SU-DHL-6 (cell line): Measurements from ENCODE around the gene AKAP8L.

ENCODE experiments used
- H2AFZ ChIP-seq: fragments of 200-600 bp; sonication (generic); 2 replicates; pipeline ENCODE4 v1.6.1; 2014; ENCODE audit warnings: low read depth, mild to moderate bottlenecking, moderate library complexity, mixed read lengths, antibody characterized with exemption, low read length; ENCODE audit not compliant: severe bottlenecking
- H3F3A ChIP-seq: fragments of 200-600 bp; shearing (Covaris generic); 2 replicates; pipeline ENCODE4 v1.6.0; 2016; ENCODE audit warnings: antibody characterized with exemption, mild to moderate bottlenecking; ENCODE audit not compliant: insufficient read depth
- H3K27ac ChIP-seq: fragments of 200-600 bp; sonication (generic); 2 replicates; pipeline ENCODE4 v1.5.1; 2016; ENCODE audit warnings: low read depth, mild to moderate bottlenecking, low read length, moderate library complexity, mixed read lengths
- H3K27me3 ChIP-seq: fragments of 200-600 bp; sonication (generic), shearing (Covaris generic); 2 replicates; pipeline ENCODE4 v1.6.0; 2014; ENCODE audit warnings: mild to moderate bottlenecking, low read length
- H3K36me3 ChIP-seq: fragments of 200-600 bp; sonication (generic); 2 replicates; pipeline ENCODE4 v1.6.1; 2014; ENCODE audit warnings: mild to moderate bottlenecking, low read length, mixed read lengths
- H3K4me2 ChIP-seq: fragments of 300-600, 200-600 bp; shearing (Covaris generic), sonication (generic); 2 replicates; pipeline ENCODE4 v1.6.0; 2014; ENCODE audit warnings: low read length, low read depth, mild to moderate bottlenecking; ENCODE audit not compliant: poor library complexity, severe bottlenecking
- H3K4me3 ChIP-seq: fragments of 200-600 bp; sonication (generic); 2 replicates; pipeline ENCODE4 v1.5.1; 2014; ENCODE audit warnings: antibody characterized with exemption, low read length, mild to moderate bottlenecking, mixed read lengths; ENCODE audit not compliant: insufficient read depth, poor library complexity, severe bottlenecking
- H3K79me2 ChIP-seq: fragments of 200-600 bp; sonication (generic); 2 replicates; pipeline ENCODE4 v1.6.1; 2014; ENCODE audit warnings: mild to moderate bottlenecking, low read length, moderate library complexity; ENCODE audit not compliant: insufficient read depth
- H3K9ac ChIP-seq: fragments of 200-600 bp; sonication (generic); 2 replicates; pipeline ENCODE4 v1.7.0; 2014; ENCODE audit warnings: mild to moderate bottlenecking, low read length
- H3K9me2 ChIP-seq: fragments of 200-600 bp; sonication (generic); replicated peaks from 2 replicates; pipeline ENCODE4 v1.6.1; 2014; ENCODE audit warnings: low read length; ENCODE audit not compliant: insufficient read depth
- H3K9me3 ChIP-seq: fragments of 200-600 bp; sonication (generic); 2 replicates; pipeline ENCODE4 v1.6.1; 2014; ENCODE audit warnings: low read length, mixed read lengths; ENCODE audit not compliant: insufficient read depth
- H4K20me1 ChIP-seq: fragments of 200-600 bp; sonication (generic); 2 replicates; pipeline ENCODE4 v1.6.1; 2014; ENCODE audit warnings: low read depth, mild to moderate bottlenecking, antibody characterized with exemption, low read length, moderate library complexity, mixed read lengths
- CTCF ChIP-seq: fragments of 200-600 bp; sonication (generic); IDR thresholded peaks from one replicate; pipeline ENCODE4 v1.5.1; 2017; ENCODE audit warnings: antibody characterized with exemption, mild to moderate bottlenecking, low read length, moderate library complexity; ENCODE audit not compliant: insufficient read depth, poor library complexity, severe bottlenecking
- EZH2phosphoT487 ChIP-seq: fragments of 200-600 bp; sonication (generic), shearing (Covaris generic); conservative IDR thresholded peaks from 2 replicates; pipeline ENCODE4 v1.6.1; 2018; ENCODE audit warnings: mild to moderate bottlenecking, antibody characterized with exemption, low read length, moderate library complexity, mixed read lengths

Gene AKAP8L

DNA sequence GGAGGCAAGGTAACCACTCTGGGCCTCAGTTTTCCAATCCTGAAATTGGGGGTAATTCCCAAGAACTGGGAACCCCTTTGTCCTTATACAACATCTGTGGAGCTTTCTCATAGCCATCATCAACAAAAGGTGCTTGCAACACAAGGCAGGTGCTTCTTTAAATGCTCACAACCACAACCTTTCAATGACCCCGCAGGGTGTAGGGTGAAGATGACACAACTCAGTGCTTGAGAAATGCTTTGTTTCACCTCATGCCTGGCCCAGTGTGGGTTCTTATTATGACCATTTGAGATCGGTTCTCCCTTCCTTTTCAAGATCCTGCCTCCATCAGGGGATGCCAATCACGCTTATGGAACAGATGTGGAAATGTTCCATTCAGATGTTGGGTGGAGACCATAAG is 22.5 kb upstream of the AKAP8L start:
- no peaks in the 10 kb centered on the region for H3K9me2 ChIP-seq
- H3K27me3 ChIP-seq: no peaks in the 10 kb centered on the region
- H2AFZ ChIP-seq: no peak overlapping the region
- no peaks in the 10 kb centered on the region for H4K20me1 ChIP-seq
- no peak overlapping the region for H3K4me3 ChIP-seq
- no peak overlapping the region for H3K27ac ChIP-seq
- no peaks in the 10 kb centered on the region for H3K79me2 ChIP-seq
- H3K4me2 ChIP-seq: no peak overlapping the region
- H3K36me3 ChIP-seq: no peaks in the 10 kb centered on the region
- H3K9ac ChIP-seq: no peak overlapping the region
- TF ChIP-seq CTCF (no peak), EZH2phosphoT487 (no peak)
- H3F3A ChIP-seq: no peaks in the 10 kb centered on the region
- no peaks in the 10 kb centered on the region for H3K9me3 ChIP-seq

DNA sequence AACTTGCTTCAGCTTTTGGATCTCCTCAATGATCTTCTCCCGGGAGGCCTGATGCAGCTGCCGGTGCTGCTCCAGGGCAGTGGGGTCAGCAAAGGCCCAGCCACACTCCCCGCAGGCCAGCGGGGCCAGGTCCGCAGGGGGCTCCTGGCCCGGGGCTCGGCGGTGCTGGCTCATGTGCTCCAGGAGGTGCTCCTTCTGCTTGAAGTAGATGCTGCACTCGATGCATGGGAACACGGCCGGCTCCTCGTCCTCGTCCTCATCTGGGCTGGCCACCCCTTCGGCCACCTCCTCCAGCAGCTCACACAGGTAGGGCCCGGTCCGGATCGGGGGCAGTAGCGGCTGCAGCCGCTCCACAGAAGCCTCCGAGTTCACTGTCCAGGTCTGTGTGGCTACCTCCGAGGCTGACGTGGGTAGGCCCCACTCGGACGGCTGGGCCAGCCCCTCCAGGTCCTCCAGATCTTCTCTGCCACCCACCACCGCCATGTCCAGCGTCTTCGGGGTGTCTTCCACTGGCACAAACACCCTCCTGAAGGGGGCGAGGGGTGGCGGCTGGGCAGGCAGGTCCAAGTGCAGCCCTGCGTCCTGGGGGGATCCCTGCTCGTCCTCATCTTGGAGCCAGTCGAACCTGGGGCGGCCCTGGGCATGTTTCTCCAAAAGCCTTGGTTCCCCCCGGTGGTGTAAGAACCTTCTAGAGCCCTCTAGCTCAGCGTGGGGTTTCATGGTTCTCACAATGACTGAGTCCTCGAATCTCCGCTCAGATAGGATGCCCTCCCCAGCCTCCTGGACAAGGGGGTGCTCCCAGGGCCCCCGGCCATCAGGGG is 21.2 kb upstream of the AKAP8L start:
- TF ChIP-seq CTCF: no peak
- TF ChIP-seq EZH2phosphoT487: no peak
- no peaks in the 10 kb centered on the region for H3K27me3 ChIP-seq
- H3K9ac ChIP-seq: no peak overlapping the region
- H3K4me3 ChIP-seq: no peak overlapping the region
- H3K4me2 ChIP-seq: no peak overlapping the region
- H3K36me3 ChIP-seq: no peaks in the 10 kb centered on the region
- H3K79me2 ChIP-seq: no peaks in the 10 kb centered on the region
- no peaks in the 10 kb centered on the region for H4K20me1 ChIP-seq
- H2AFZ ChIP-seq: no peak overlapping the region
- no peaks in the 10 kb centered on the region for H3K9me2 ChIP-seq
- no peak overlapping the region for H3K27ac ChIP-seq
- no peaks in the 10 kb centered on the region for H3F3A ChIP-seq
- H3K9me3 ChIP-seq: no peaks in the 10 kb centered on the region

GRCh38 chr19:15439078-15439799 is 20.5 kb upstream of the AKAP8L start:
- H3K27ac ChIP-seq: no peak overlapping the region
- H3K4me2 ChIP-seq: no peak overlapping the region
- H3K9me3 ChIP-seq: no peaks in the 10 kb centered on the region
- no peaks in the 10 kb centered on the region for H4K20me1 ChIP-seq
- no peak overlapping the region for H3K4me3 ChIP-seq
- no peaks in the 10 kb centered on the region for H3F3A ChIP-seq
- H3K36me3 ChIP-seq: no peaks in the 10 kb centered on the region
- no peak for TF ChIP-seq CTCF
- no peak for TF ChIP-seq EZH2phosphoT487
- no peak overlapping the region for H3K9ac ChIP-seq
- H3K27me3 ChIP-seq: no peaks in the 10 kb centered on the region
- H3K79me2 ChIP-seq: no peaks in the 10 kb centered on the region
- no peaks in the 10 kb centered on the region for H3K9me2 ChIP-seq
- no peak overlapping the region for H2AFZ ChIP-seq
